Spleen (tissue), 7 donors: Measurements from ENCODE around the gene DSCAML1.

Experiments used
- POLR2AphosphoS5 ChIP-seq, 3 donors: sonication (generic); formaldehyde crosslinking; IDR thresholded peaks; one replicate each; pipeline ENCODE4 v1.5.1; 2017; ENCODE audit warnings: antibody characterized with exemption in 3 of 3
- TF ChIP-seq, protein P1 (sequence below), 11 experiments: fragments of 200-600 bp in 7 of 11; fragments of 450-650 bp in 4 of 11; sonication (generic) in 4 of 11; IDR thresholded peaks in 8 of 11; conservative IDR thresholded peaks in 3 of 11; 1 replicate in 7 of 11; 2 replicates in 4 of 11; pipeline versions ENCODE4 v1.4.0 to v1.8.0; 2016 to 2021; ENCODE audit warnings: antibody characterized with exemption in 11 of 11, inconsistent platforms in 4 of 11, mild to moderate bottlenecking in 1 of 11
- donor health status: DM: no; HTN: no; CAD: no; lungs with moderate emphysema.
- donor health status: DM: no; HTN: no; CAD: no.
- donor health status: DM: no; HTN: no; CAD: no.

DNA sequence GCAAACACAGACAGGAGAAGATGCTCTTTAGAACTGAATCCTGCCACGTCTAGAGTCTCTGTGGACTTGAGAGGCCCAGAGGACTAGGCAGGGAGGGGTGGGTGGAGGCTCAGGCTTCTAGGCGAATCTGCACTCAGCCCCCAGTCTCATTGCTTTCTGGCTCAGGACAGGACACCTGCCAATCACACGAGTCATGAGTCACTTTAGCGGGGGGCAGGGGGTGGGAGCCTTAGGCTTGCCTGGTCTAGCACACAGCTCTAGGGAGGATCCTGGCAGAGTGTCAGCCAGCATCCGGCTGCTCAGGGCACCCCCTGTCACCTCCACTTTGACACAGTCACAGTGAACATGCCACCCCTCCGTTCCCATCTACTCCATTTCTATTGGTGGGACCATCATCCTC, 301.7 kb downstream of the DSCAML1 start:
- TF ChIP-seq, protein P1, sequence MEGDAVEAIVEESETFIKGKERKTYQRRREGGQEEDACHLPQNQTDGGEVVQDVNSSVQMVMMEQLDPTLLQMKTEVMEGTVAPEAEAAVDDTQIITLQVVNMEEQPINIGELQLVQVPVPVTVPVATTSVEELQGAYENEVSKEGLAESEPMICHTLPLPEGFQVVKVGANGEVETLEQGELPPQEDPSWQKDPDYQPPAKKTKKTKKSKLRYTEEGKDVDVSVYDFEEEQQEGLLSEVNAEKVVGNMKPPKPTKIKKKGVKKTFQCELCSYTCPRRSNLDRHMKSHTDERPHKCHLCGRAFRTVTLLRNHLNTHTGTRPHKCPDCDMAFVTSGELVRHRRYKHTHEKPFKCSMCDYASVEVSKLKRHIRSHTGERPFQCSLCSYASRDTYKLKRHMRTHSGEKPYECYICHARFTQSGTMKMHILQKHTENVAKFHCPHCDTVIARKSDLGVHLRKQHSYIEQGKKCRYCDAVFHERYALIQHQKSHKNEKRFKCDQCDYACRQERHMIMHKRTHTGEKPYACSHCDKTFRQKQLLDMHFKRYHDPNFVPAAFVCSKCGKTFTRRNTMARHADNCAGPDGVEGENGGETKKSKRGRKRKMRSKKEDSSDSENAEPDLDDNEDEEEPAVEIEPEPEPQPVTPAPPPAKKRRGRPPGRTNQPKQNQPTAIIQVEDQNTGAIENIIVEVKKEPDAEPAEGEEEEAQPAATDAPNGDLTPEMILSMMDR (IDR thresholded peaks at IDR 0.05 in 8 of 11, conservative IDR thresholded peaks at IDR 0.05 in 3 of 11) = no peak
- no peak for TF ChIP-seq POLR2AphosphoS5 (IDR thresholded peaks at IDR 0.05)
